Endothelial cell of umbilical vein (primary cell): ENCODE data around the gene SVEP1. TPM values are rescaled to one million over a fixed set of nuclear protein-coding genes. Genes with fewer than 3 reads are reported as not detected.

Source experiments
- BruUV-seq: library from RNA; stranded (reverse); fragments of 400-500 nt; replicated peaks from 2 replicates; lab custom pipeline; 2021; lab: Mats Ljungman, UMichigan
- CTCF ChIA-PET: fragments of 300-600, 350-600 bp; sonication (Branson Sonifier 250); formaldehyde crosslinking; loops from one replicate; lab custom pipeline; 2021; ENCODE audit warnings: antibody characterized with exemption, inconsistent platforms; lab: Charles Lee
- POLR2A ChIA-PET: fragments of 300-600, 350-600 bp; sonication (Branson Sonifier 250); formaldehyde crosslinking; loops from one replicate; lab custom pipeline; 2021; ENCODE audit warnings: antibody characterized with exemption, inconsistent platforms; lab: Charles Lee
- DNase-seq: peaks from one replicate; pipeline ENCODE4 v3.0.0-alpha.2; 2011; ENCODE audit warnings: low read depth, low spot score
- FAIRE-seq: peaks from 2 replicates; lab custom pipeline; 2011; peaks lifted over from hg19 to GRCh38; lab: Jason Lieb, UNC
- H2AFZ ChIP-seq: 2 replicates; pipeline ENCODE4 v1.6.0; 2012; ENCODE audit warnings: low read depth, low read length, control low read depth, inconsistent platforms
- H3K27ac ChIP-seq: 2 replicates; pipeline ENCODE4 v1.5.1; 2011; ENCODE audit warnings: low read depth, mild to moderate bottlenecking, control low read depth, low read length, moderate library complexity; ENCODE audit not compliant: insufficient read depth
- H3K27me3 ChIP-seq, 2 experiments: 2 replicates each; pipeline versions ENCODE4 v1.6.0 to v1.6.1; 2011; ENCODE audit warnings: low read length in 2 of 2, mixed read lengths in 1 of 2; ENCODE audit not compliant: control insufficient read depth in 2 of 2, insufficient read depth in 2 of 2
- H3K36me3 ChIP-seq, 2 experiments: 2 replicates in 1 of 2; 3 replicates in 1 of 2; pipeline ENCODE4 v1.5.1; 2011; ENCODE audit warnings: low read length in 2 of 2, mild to moderate bottlenecking in 1 of 2, moderate library complexity in 1 of 2; ENCODE audit not compliant: control insufficient read depth in 2 of 2, insufficient read depth in 2 of 2; ENCODE audit errors: extremely low read depth in 1 of 2
- H3K4me1 ChIP-seq: 3 replicates; pipeline ENCODE4 v1.5.1; 2011; ENCODE audit warnings: mild to moderate bottlenecking, low read length; ENCODE audit not compliant: control insufficient read depth, insufficient read depth; ENCODE audit errors: extremely low read depth
- H3K4me2 ChIP-seq: 2 replicates; pipeline ENCODE4 v1.6.1; 2011; ENCODE audit warnings: low read length, control low read depth, mixed read lengths; ENCODE audit not compliant: insufficient read depth
- H3K4me3 ChIP-seq, 3 experiments: fragments of 200-600 bp in 1 of 3; sonication (generic), shearing (Covaris generic) in 1 of 3; replicated peaks in 1 of 3; 2 replicates each; pipeline ENCODE4 v1.5.1; 2011 to 2016; ENCODE audit warnings: control low read depth in 3 of 3, low read length in 3 of 3, mild to moderate bottlenecking in 2 of 3, inconsistent platforms in 1 of 3, low read depth in 1 of 3, moderate library complexity in 1 of 3; ENCODE audit not compliant: insufficient read depth in 1 of 3
- H3K79me2 ChIP-seq: 2 replicates; pipeline ENCODE4 v1.6.0; 2012; ENCODE audit warnings: low read length, inconsistent platforms; ENCODE audit not compliant: control insufficient read depth, insufficient read depth
- H3K9ac ChIP-seq: replicated peaks from 2 replicates; pipeline ENCODE3; 2011; ENCODE audit warnings: low read length, control low read depth; ENCODE audit not compliant: insufficient read depth; ENCODE audit errors: extremely low read depth
- H3K9me1 ChIP-seq: replicated peaks from 3 replicates; pipeline ENCODE4 v1.6.0; 2011; ENCODE audit warnings: mild to moderate bottlenecking, low read length; ENCODE audit not compliant: control insufficient read depth, insufficient read depth; ENCODE audit errors: extremely low read depth
- H3K9me3 ChIP-seq: replicated peaks from 2 replicates; pipeline ENCODE4 v1.5.1; 2012; ENCODE audit warnings: low read length, inconsistent platforms; ENCODE audit not compliant: control insufficient read depth, insufficient read depth
- H4K20me1 ChIP-seq: replicated peaks from 2 replicates; pipeline ENCODE3; 2011; ENCODE audit warnings: mild to moderate bottlenecking, low read length; ENCODE audit not compliant: control insufficient read depth, insufficient read depth; ENCODE audit errors: extremely low read depth
- EZH2 ChIP-seq: IDR thresholded peaks from 2 replicates; pipeline ENCODE4 v1.6.1; 2012; ENCODE audit warnings: borderline replicate concordance, low read depth, mild to moderate bottlenecking, moderate library complexity, low read length, inconsistent platforms; ENCODE audit not compliant: severe bottlenecking
- FOS ChIP-seq: IDR thresholded peaks from 2 replicates; pipeline ENCODE4 v1.6.1; 2011; ENCODE audit warnings: mild to moderate bottlenecking, low read length, moderate library complexity, borderline replicate concordance; ENCODE audit not compliant: insufficient read depth
- GATA2 ChIP-seq: IDR thresholded peaks from 2 replicates; pipeline ENCODE4 v1.7.0; 2011; ENCODE audit warnings: low read depth, mild to moderate bottlenecking, moderate library complexity, mixed read lengths, low read length; ENCODE audit not compliant: insufficient read length, insufficient read depth
- JUN ChIP-seq: IDR thresholded peaks from 2 replicates; pipeline ENCODE4 v1.6.1; 2011; ENCODE audit warnings: borderline replicate concordance, low read depth; ENCODE audit not compliant: insufficient read length, insufficient read depth
- MYC ChIP-seq: IDR thresholded peaks from one replicate; pipeline ENCODE4 v1.6.1; 2011; ENCODE audit warnings: mild to moderate bottlenecking, low read depth, low read length
- POLR2A ChIP-seq: IDR thresholded peaks from 2 replicates; pipeline ENCODE4 v1.6.1; 2012; ENCODE audit warnings: low read depth, mild to moderate bottlenecking, control low read depth, low read length
- POLR2AphosphoS5 ChIP-seq: IDR thresholded peaks from 2 replicates; pipeline ENCODE4 v1.6.1; 2012; ENCODE audit warnings: low read depth, mild to moderate bottlenecking, control low read depth, low read length, moderate library complexity; ENCODE audit not compliant: insufficient read depth
- dilution Hi-C: fragments of 300-500 bp; cut with MboI; formaldehyde crosslinking; loops from one replicate; pipeline ENCODE4 v1.15.0; 2019; ENCODE audit warnings: low sequenced_read_pairs; ENCODE audit not compliant: extremely low pct_ligation_motif_present
- intact Hi-C: fragments of 100-400 bp; cut with micrococcal nuclease; formaldehyde crosslinking; loops from one replicate; pipeline ENCODE4 v1.10.0; 2022
- polyA plus RNA-seq, 4 experiments: library from polyadenylated mRNA; depleted of rRNA in 3 of 4; stranded (reverse) in 3 of 4; unstranded in 1 of 4; fragments of >200 nt; gene quantifications; 2 replicates each; pipeline versions ENCODE4 v1.2.1 to v1.2.3, GENCODE V29; 2011 to 2012; ENCODE audit warnings: missing spikeins in 1 of 4
- total RNA-seq: library from RNA; stranded (reverse); gene quantifications from 2 replicates; pipeline ENCODE4 v1.2.3, GENCODE V29; 2021
- TF ChIP-seq, protein P1 (sequence below), 2 donors: IDR thresholded peaks; 1 replicate in 1 of 2; 2 replicates in 1 of 2; pipeline ENCODE4 v1.5.1; 2011; ENCODE audit warnings: low read length in 2 of 2, mild to moderate bottlenecking in 2 of 2, moderate library complexity in 2 of 2, control low read depth in 1 of 2, inconsistent platforms in 1 of 2, low read depth in 1 of 2; ENCODE audit not compliant: insufficient read depth in 1 of 2; ENCODE audit errors: extremely low read depth in 1 of 2
- TF ChIP-seq, protein P2 (sequence below): IDR thresholded peaks from 2 replicates; pipeline ENCODE4 v1.6.1; 2011; ENCODE audit not compliant: insufficient read depth, insufficient read length

The SVEP1 gene
- total and polyA plus RNA-seq, 2 donors (not counting 3 experiments of a cell fraction or from before 2014, with no cell fraction given) = 0.04 to 0.29 TPM

DNA sequence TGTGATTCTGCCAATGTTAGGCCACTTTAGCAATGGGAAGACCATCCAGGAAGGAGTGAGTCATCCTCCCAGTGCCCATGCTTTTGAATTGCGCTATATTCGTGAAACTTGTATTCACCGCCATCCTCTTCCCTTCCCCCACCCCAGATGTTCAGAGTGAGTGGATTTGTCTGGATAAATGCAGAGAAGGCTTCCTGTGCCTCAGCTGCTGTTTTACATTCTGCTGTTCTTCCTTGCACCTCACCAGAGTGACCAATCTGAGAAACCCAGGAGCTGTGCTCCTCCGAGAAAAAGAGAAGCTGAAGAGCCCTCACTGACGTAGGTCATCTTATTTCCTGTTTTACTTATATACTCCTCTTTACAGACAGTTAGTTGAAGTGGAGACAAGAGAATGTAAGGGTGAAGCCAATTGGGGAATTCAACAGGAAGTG is 24.6 kb upstream of the SVEP1 start:
- dilution Hi-C loops (no loop called here), intact Hi-C loops (no loop called here)
- TF ChIP-seq FOS (peak; percentile 18), POLR2A (no peak)
- H4K20me1 ChIP-seq = no peaks in the 10 kb centered on the region
- H3K9me3 ChIP-seq = no peaks in the 10 kb centered on the region
- H3K36me3 ChIP-seq = no peaks in the 10 kb centered on the region
- BruUV-seq = no TSS peak
- POLR2A ChIA-PET = no interaction called here
- H3K4me3 ChIP-seq = no peak overlapping the region
- H3K27me3 ChIP-seq = no peaks in the 10 kb centered on the region
- DNase-seq (peak; percentile 9), FAIRE-seq (no peak)
- no peak overlapping the region for H3K27ac ChIP-seq
- no peak overlapping the region for H3K9ac ChIP-seq
- no peak overlapping the region for H3K4me2 ChIP-seq
- no peaks in the 10 kb centered on the region for H3K9me1 ChIP-seq
- CTCF ChIA-PET = interaction anchor here (1.0 kb wide), 2 partner anchors 19 to 103 kb away, joined by 3 read pairs; no protein-coding TSS in a partner anchor
- H2AFZ ChIP-seq = no peak overlapping the region
- H3K4me1 ChIP-seq = no peaks in the 10 kb centered on the region
- H3K79me2 ChIP-seq = no peaks in the 10 kb centered on the region

DNA sequence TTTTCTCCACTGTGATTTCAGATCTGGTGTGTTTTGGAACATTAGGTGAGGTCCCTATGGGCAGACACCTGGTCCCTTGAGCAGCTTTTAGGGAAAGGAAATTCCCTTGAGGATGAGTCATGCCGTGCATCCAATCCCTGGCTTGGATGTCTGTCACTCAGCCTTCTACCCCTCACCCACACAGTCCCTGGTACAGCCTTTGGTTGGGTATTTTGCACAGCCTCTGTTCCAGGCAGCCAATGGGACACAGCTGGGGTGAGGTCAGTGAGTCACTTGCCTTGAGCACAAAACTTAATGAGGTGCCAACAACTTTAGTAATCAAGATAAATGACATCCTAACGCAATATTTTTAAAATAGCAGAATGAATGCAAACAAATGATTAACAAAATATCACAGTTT is 22.7 kb upstream of the SVEP1 start:
- DNase-seq (no peak), FAIRE-seq (no peak)
- H3K9me3 ChIP-seq = no peaks in the 10 kb centered on the region
- H3K4me3 ChIP-seq = no peak overlapping the region
- no TSS peak for BruUV-seq
- ChIA-PET POLR2A (no interaction called here), CTCF (no interaction called here)
- H3K4me1 ChIP-seq = no peaks in the 10 kb centered on the region
- dilution Hi-C loops = no loop called here
- no peaks in the 10 kb centered on the region for H3K79me2 ChIP-seq
- no peak overlapping the region for H2AFZ ChIP-seq
- no peaks in the 10 kb centered on the region for H3K9me1 ChIP-seq
- no peaks in the 10 kb centered on the region for H3K36me3 ChIP-seq
- H3K27me3 ChIP-seq = no peaks in the 10 kb centered on the region
- intact Hi-C loops = no loop called here
- H3K4me2 ChIP-seq = no peak overlapping the region
- H3K9ac ChIP-seq = no peak overlapping the region
- no peak overlapping the region for H3K27ac ChIP-seq
- H4K20me1 ChIP-seq = no peaks in the 10 kb centered on the region
- TF ChIP-seq JUN (no peak), POLR2AphosphoS5 (no peak), POLR2A (no peak), GATA2 (no peak), FOS (no peak), EZH2 (no peak), MYC (no peak)
- TF ChIP-seq, protein P1, sequence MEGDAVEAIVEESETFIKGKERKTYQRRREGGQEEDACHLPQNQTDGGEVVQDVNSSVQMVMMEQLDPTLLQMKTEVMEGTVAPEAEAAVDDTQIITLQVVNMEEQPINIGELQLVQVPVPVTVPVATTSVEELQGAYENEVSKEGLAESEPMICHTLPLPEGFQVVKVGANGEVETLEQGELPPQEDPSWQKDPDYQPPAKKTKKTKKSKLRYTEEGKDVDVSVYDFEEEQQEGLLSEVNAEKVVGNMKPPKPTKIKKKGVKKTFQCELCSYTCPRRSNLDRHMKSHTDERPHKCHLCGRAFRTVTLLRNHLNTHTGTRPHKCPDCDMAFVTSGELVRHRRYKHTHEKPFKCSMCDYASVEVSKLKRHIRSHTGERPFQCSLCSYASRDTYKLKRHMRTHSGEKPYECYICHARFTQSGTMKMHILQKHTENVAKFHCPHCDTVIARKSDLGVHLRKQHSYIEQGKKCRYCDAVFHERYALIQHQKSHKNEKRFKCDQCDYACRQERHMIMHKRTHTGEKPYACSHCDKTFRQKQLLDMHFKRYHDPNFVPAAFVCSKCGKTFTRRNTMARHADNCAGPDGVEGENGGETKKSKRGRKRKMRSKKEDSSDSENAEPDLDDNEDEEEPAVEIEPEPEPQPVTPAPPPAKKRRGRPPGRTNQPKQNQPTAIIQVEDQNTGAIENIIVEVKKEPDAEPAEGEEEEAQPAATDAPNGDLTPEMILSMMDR (IDR thresholded peaks at IDR 0.05; ENCODE audit: extremely low read depth in 1 of 2, insufficient read depth in 1 of 2, low read depth in 1 of 2, low read length in 2 of 2) = no peak
- TF ChIP-seq, protein P2, sequence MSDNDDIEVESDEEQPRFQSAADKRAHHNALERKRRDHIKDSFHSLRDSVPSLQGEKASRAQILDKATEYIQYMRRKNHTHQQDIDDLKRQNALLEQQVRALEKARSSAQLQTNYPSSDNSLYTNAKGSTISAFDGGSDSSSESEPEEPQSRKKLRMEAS = no peak
